ENCODE results near the gene ABHD15.

ABHD15 gene

DNA sequence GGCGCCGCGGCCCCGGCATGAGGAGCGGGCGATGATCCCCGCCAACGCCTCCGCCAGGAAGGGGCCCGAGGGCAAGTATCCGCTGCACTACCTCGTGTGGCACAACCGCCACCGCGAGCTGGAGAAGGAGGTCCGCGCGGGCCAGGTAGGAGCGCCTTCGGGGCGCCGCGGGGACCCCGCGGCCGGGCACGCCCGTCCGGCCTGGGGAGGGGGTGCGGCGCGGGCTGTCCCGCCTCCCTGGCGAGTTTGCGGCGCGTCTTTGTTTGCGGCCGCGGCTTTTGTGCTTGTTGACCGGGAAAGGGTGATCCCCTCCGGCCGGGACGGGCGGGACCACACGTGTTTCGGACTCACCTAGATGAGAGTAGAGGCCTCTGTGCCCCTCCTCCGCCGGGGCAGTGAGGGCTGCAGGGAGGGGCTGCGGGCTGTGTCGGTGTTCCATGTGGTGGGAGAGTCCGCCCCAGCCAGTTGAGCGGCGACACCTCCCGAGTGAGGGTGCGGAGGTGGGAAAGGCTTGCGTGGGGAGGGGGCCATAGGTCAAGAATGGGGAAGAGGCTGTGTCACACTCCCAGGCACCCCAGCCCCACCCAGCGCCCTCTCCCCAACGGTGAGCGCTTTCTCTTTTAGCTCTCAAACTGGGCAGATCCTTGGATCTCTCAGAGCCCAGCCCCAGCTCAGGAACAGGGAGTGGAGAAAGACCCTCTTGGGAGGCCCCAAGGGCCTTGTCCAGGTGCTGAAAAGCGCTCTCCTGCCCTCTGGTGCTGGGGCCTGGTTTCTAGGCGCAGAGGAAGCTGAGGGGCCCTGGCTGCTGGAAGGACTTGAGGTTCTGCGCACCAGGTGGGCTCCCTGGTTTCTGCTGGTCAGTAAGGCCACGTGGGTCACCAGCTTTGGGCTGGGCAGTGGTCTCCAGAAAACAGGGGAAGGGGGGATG lies 27.0 kb upstream of the ABHD15 start:
- DNase-seq = no peak

- no peak for DNase-seq
Measured at GRCh38 chr17:29592850-29593551, 26.2 kb upstream of the ABHD15 start, which contains the start of gene ANKRD13B. TSS of gene ANKRD13B (plus strand) at chr17:29593132. CDS start at chr17:29593622, 490 bp downstream.

DNA sequence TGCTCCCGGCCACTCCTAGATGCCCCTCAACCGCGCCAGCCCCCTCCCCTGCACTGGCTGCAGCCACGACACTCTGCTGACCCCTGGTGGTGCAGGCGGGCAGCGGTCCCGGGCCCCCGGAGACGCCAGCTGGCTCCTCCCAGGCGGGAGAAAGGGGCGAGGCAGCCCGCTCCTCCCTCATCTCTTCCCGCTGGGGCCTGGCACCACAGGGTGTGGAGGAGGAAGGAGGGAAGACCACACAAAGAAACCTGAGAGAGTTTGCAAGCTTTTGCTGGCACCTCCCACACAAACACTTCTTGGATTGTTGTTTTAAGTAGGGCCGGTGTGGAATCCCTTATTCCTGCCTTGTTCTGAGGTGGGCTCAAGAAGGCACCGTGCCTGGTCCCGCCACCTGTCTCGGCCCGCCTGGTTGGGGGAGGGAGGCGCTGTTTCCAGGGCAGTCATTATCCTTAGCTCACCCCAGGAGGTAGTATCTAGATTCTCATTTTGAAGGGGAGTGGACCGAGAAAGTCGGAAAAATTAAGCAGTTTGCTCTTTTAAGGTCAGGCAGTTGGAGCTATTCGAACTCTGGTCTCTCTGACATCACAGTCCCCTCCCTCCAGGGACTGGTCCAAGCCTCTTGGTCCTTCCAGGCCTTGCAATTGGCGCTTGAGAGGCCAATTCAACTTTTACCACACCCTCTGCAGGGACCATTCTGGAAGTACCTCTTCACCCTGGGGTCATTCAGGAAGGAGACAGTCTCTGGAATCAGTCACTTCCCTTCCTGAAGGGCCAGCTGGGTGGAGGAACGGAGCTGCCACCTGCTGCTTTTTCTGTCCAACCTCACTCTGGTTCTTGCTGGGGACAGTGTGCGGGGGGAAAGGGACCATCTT lies 25.1 kb upstream of the ABHD15 start:
- peak; percentile 90 for DNase-seq

- peak; percentile 60 for DNase-seq
Measured at GRCh38 chr17:29591146-29591736, 24.4 kb upstream of the ABHD15 start.

GRCh38 chr17:29590411-29591145 lies 23.7 kb upstream of the ABHD15 start:
- peak; percentile 34 for DNase-seq

- peak; percentile 70 for DNase-seq
Measured at GRCh38 chr17:29589524-29590410, 22.9 kb upstream of the ABHD15 start, which contains the start of gene GIT1. TSS of gene GIT1 (minus strand) at chr17:29589648. CDS start at chr17:29589378, 270 bp downstream.

DNA sequence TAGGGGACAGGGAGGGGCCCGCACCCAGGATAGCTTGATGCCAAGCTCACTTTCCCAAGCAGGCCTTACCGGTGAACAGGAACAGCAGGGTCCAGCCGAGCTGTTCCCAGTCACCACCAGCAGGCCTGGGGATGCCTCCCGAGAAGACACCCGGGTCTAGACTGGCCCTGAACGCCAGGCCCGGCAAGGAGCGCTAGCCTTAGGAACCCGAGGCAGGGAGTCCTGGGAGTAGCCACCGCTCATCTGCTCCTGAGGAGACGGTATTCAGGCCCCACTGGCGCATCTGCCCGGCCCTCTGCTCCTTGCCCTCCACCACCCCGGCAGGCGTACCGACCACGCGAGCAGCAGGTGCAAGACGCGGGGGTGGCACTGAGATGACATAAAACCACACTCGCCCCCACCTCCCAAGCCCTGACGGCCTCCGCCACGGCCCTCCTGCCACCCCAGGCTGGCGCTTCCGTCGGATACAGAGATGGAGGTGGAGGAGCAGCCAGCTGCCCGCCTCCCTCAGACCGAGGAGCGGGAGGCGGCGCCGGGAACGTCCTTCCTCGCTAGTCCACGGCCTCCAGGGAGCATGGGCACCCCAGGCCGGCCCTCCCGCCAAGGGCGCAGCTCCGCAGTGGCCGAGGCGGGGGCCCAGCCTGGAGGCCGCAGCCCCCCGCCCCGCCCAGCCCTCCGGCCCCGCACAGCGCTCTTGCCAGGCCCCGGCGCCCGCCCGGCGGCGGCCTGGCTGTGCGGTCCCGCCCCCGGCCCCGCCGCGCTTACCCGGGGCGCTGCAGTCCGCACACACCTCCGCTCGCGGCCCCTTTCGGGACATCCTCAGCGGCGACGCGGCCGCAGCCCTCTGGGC lies 21.9 kb upstream of the ABHD15 start:
- no peak for DNase-seq

DNA sequence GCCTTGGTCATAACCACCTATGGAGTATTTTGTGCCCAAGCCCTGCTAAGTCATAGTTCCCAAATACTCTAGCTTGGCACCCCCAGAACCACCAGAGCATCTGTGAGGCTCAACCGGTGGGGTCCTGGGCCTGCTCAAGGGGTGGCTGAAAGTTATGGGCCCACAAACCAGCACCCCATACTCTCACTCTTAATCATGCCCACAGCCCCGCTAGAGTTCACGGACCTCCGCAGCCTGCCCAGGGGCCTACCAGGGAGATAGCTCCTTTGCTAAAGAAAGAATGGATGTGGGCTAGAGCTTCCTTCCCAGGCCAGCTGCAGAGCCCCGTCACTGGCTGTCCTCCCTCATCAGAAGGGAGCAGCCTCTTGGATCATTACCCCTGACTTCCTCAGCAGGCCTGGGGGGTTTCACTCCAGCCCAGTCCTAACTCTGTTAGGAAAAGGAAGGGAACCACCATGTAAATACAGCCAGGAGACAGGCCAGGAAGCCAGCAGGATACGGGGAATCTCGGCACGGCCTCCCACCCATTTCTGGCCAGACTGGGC lies 21.3 kb upstream of the ABHD15 start:
- DNase-seq = no peak

DNA sequence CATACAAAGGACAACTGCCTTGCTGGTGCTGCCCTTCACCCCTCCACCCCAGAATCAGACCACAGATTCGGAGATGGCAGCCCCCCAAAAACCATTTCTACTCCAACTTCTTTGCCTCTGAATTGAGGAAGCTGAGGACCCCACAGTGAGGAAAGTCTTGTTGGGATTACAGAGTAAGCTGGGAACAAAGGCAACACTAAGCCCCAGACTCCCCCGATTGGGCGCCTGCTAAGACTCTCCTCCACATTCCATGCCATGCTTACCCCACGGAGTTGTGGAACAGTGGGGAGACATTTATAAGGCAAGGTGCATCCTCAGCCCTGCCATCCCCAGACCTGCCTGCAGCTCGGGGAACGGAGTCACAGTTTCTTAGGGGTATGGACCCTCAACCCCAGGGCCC lies 20.8 kb upstream of the ABHD15 start:
- DNase-seq = no peak

DNA sequence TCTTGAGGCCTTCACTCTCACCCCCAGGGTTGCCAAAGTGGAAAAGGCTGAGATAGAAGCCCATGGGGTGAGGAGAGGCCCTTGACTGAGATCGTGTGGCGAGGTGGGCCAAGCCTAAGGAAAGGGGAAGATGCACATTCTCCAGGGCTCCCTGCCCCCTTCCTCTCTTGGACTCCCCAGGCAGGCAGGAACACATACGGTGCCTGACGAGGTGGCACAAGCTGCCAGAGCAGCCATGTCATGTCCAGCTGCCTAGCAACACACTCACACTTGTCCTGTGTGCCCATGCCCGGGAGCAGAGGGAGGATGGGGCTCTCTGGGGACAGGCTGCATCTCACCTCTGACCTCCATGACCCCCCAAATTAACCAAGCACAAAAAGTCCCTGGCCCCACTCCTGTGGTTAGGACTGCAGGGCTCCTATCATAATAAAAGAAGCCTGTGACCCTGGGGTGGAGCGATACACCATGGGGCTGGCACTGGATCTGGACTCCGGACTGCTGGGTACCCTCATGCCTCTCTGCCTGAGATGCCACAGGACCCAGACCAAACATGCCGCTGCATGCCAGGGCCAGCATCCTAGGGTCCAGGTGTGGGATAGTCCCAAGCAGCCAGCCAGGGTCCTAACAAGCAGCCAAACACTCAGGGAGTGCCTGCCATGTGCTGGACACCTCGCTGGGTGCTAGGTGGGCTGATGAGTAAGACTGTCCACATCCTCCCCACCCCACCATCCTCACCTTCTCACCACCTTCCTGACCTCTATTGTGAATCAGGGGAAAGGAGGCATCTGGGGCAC lies 20.0 kb upstream of the ABHD15 start:
- DNase-seq = no peak

GRCh38 chr17:29585080-29585751 lies 18.4 kb upstream of the ABHD15 start:
- no peak for DNase-seq

GRCh38 chr17:29584452-29585079 lies 17.7 kb upstream of the ABHD15 start:
- DNase-seq = no peak

- DNase-seq = no peak
Measured at GRCh38 chr17:29583324-29584248, 16.7 kb upstream of the ABHD15 start.

- DNase-seq = no peak
Measured at GRCh38 chr17:29582772-29583171, 15.9 kb upstream of the ABHD15 start.

DNA sequence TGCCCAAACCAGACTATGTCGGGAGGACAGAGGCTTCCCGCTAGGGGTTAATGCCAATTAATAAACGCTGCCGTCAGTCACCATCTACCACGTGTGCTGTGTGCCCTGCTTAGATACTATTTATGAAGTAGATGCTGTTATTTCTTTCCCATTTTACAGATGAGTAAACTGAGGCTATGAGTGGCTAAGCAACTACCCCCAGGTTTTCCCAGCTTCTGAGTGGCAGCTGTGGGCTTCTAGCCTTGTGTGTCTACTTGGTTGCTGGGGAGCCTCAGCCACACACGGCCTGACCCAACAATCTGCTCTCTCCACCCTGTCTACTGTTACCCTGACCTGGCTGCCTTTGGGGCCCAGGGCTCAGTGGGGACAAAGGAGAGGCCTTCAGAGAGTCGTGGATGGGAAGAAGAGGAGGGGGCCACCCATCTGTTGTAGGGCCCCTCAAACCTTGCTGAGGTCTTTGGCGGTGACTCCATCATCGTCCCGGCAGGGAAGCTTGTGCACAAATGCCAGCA lies 15.5 kb upstream of the ABHD15 start:
- DNase-seq = no peak

Data from T1000 (cell line).